K562 (cell line): ENCODE measurements around the gene NFIC. TPM values are rescaled to one million over a fixed set of nuclear protein-coding genes. Genes with fewer than 3 reads are reported as not detected.
A peak's percentile ranks its signal among the peaks of the same experiment; 100 is the strongest.

Source experiments
- ATF1 ChIP-seq, 2 experiments: fragments of 450-650 bp in 1 of 2; IDR thresholded peaks; 2 replicates each; pipeline ENCODE4 v1.6.1; 2016; ENCODE audit warnings: missing compliant biosample characterization in 1 of 2, missing genetic modification characterization in 1 of 2
- C11orf30 ChIP-seq: fragments of 450-650 bp; IDR thresholded peaks from 2 replicates; pipeline ENCODE4 v1.6.1; 2016; ENCODE audit warnings: low read depth, mild to moderate bottlenecking
- CBFA2T3 ChIP-seq: fragments of 450-650 bp; IDR thresholded peaks from 2 replicates; pipeline ENCODE4 v1.6.1; 2017
- CBX1 ChIP-seq: sonication (generic); IDR thresholded peaks from 2 replicates; pipeline ENCODE4 v1.6.1; 2016; ENCODE audit warnings: antibody characterized with exemption, low read depth, mild to moderate bottlenecking
- CC2D1A ChIP-seq: fragments of 450-650 bp; IDR thresholded peaks from 2 replicates; pipeline ENCODE4 v1.6.1; 2017; ENCODE audit warnings: mild to moderate bottlenecking
- DPF2 ChIP-seq: fragments of 450-650 bp; IDR thresholded peaks from 2 replicates; pipeline ENCODE4 v1.6.1; 2016
- ILK ChIP-seq: fragments of 450-650 bp; IDR thresholded peaks from 2 replicates; pipeline ENCODE4 v1.6.1; 2016; ENCODE audit warnings: missing genetic modification characterization, low read depth, mild to moderate bottlenecking, missing compliant biosample characterization, moderate library complexity, borderline replicate concordance
- JUN ChIP-seq, 2 experiments: sonication (generic) in 1 of 2; formaldehyde crosslinking in 1 of 2; IDR thresholded peaks; 2 replicates each; pipeline versions ENCODE4 v1.6.1 to v1.8.0; 2012 to 2022; ENCODE audit warnings: borderline replicate concordance in 2 of 2, mild to moderate bottlenecking in 2 of 2, improper control_type of control experiment in 1 of 2, low read depth in 1 of 2, low read length in 1 of 2, missing genetic modification reagents in 1 of 2
- JUND ChIP-seq, 2 experiments: IDR thresholded peaks; 2 replicates in 1 of 2; 3 replicates in 1 of 2; pipeline ENCODE4 v1.6.1; 2011; ENCODE audit warnings: borderline replicate concordance in 2 of 2, low read depth in 2 of 2, low read length in 2 of 2, improper control_type of control experiment in 1 of 2, missing biosample characterization in 1 of 2, missing genetic modification characterization in 1 of 2, missing genetic modification reagents in 1 of 2
- KDM1A ChIP-seq, 2 experiments: fragments of 450-650 bp; IDR thresholded peaks; 2 replicates each; pipeline ENCODE4 v1.6.1; 2016; ENCODE audit warnings: mild to moderate bottlenecking in 2 of 2
- KLF1 ChIP-seq: fragments of 450-650 bp; IDR thresholded peaks from 2 replicates; pipeline ENCODE4 v1.6.1; 2016; ENCODE audit warnings: missing genetic modification characterization, missing compliant biosample characterization
- RAD21 ChIP-seq, 2 experiments: fragments of 250-450 bp in 1 of 2; fragments of 450-650 bp in 1 of 2; sonication (Bioruptor Pico) in 1 of 2; formaldehyde crosslinking in 1 of 2; IDR thresholded peaks in 1 of 2; conservative IDR thresholded peaks in 1 of 2; 2 replicates each; pipeline versions ENCODE4 v1.4.0 to v1.8.0; 2020 to 2022; ENCODE audit warnings: mild to moderate bottlenecking in 2 of 2, moderate library complexity in 1 of 2
- RBM15 ChIP-seq: fragments of 200-400 bp; formaldehyde crosslinking; IDR thresholded peaks from 2 replicates; pipeline ENCODE4 v1.6.1; 2018; ENCODE audit warnings: mild to moderate bottlenecking, low read length, moderate library complexity; ENCODE audit not compliant: insufficient read depth
- RBM22 ChIP-seq: fragments of 200-400 bp; formaldehyde crosslinking; IDR thresholded peaks from 2 replicates; pipeline ENCODE4 v1.6.1; 2018; ENCODE audit warnings: low read length, low read depth; ENCODE audit not compliant: poor library complexity, severe bottlenecking
- SAFB ChIP-seq: fragments of 200-400 bp; formaldehyde crosslinking; IDR thresholded peaks from 2 replicates; pipeline ENCODE4 v1.6.1; 2017; ENCODE audit warnings: low read depth, low read length, borderline replicate concordance
- SMAD4 ChIP-seq: fragments of 250-450 bp; sonication (Bioruptor Pico); conservative IDR thresholded peaks from 2 replicates; pipeline ENCODE4 v1.8.0; 2021; ENCODE audit warnings: inconsistent platforms, mild to moderate bottlenecking, moderate library complexity
- TAF1 ChIP-seq: IDR thresholded peaks from 2 replicates; pipeline ENCODE4 v1.6.1; 2011; ENCODE audit warnings: mild to moderate bottlenecking, low read length, moderate library complexity; ENCODE audit not compliant: insufficient read depth, control insufficient read depth, severe bottlenecking; ENCODE audit errors: extremely low read depth
- TAL1 ChIP-seq: fragments of 450-650 bp; IDR thresholded peaks from 2 replicates; pipeline ENCODE4 v1.6.1; 2016; ENCODE audit warnings: mild to moderate bottlenecking
- TSHZ1 ChIP-seq: fragments of 250-450 bp; sonication (Bioruptor Pico); IDR thresholded peaks from 2 replicates; pipeline ENCODE4 v1.4.0; 2020; ENCODE audit warnings: mild to moderate bottlenecking, moderate library complexity
- XRCC5 ChIP-seq: fragments of 200-400 bp; formaldehyde crosslinking; IDR thresholded peaks from 2 replicates; pipeline ENCODE4 v1.6.1; 2017; ENCODE audit warnings: low read depth, mild to moderate bottlenecking, low read length
- ZNF124 ChIP-seq: sonication (generic); formaldehyde crosslinking; IDR thresholded peaks from 2 replicates; pipeline ENCODE4 v1.8.1; 2022; ENCODE audit warnings: missing genetic modification reagents
- ZNF384 ChIP-seq: IDR thresholded peaks from 2 replicates; pipeline ENCODE4 v1.6.1; 2012; ENCODE audit warnings: low read depth, low read length, improper control_type of control experiment
- ZNF780A ChIP-seq: fragments of 250-450 bp; sonication (Bioruptor Pico); IDR thresholded peaks from 2 replicates; pipeline ENCODE4 v1.5.0; 2021; ENCODE audit warnings: mild to moderate bottlenecking
- polyA plus RNA-seq, 8 experiments: library from polyadenylated mRNA; depleted of rRNA in 4 of 8; stranded (reverse) in 5 of 8; unstranded in 3 of 8; fragments of >200 nt; fragmentation: Nextera tagmentation in 2 of 8; fragmentation: Illumina TruSeq in 1 of 8; extraction: Ambion mirVana in 2 of 8; extraction: Trizol in 1 of 8; gene quantifications; 2 replicates each; pipeline versions ENCODE4 v1.2.1 to v1.2.3, GENCODE V29; 2011 to 2014; ENCODE audit warnings: inconsistent platforms in 1 of 8, missing spikeins in 1 of 8
- total RNA-seq, 7 experiments: library from RNA; depleted of rRNA in 6 of 7; stranded (reverse); fragments of >200 nt in 6 of 7; fragmentation: Illumina TruSeq in 2 of 7; extraction: Trizol in 2 of 7; gene quantifications; 2 replicates each; pipeline versions ENCODE4 v1.2.1 to v1.2.3, GENCODE V29; 2011 to 2021; ENCODE audit warnings: low replicate concordance in 1 of 7
- TF ChIP-seq, protein P1 (sequence below): sonication (generic); formaldehyde crosslinking; IDR thresholded peaks from 2 replicates; pipeline ENCODE4 v1.8.1; 2023; ENCODE audit warnings: mild to moderate bottlenecking, missing genetic modification reagents

NFIC gene
- total and polyA plus RNA-seq, 9 of the 15 experiments (the other 6 are each of a cell fraction or from before 2014, with no cell fraction given) = 0.71 to 62.1 (median 6.9) TPM

- TF ChIP-seq, protein P1, sequence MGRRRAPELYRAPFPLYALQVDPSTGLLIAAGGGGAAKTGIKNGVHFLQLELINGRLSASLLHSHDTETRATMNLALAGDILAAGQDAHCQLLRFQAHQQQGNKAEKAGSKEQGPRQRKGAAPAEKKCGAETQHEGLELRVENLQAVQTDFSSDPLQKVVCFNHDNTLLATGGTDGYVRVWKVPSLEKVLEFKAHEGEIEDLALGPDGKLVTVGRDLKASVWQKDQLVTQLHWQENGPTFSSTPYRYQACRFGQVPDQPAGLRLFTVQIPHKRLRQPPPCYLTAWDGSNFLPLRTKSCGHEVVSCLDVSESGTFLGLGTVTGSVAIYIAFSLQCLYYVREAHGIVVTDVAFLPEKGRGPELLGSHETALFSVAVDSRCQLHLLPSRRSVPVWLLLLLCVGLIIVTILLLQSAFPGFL (CRISPR knock-in tag) = no peak
- TF ChIP-seq KLF1 (no peak), CBX1 (0 out of 2 replicates have a peak, but pooled peaks have one; percentile 37), ATF1 (CRISPR knock-in tag; IDR thresholded peaks at IDR 0.05) (no peak), ATF1 (tag; IDR thresholded peaks at IDR 0.05) (0 out of 2 replicates have a peak, but pooled peaks have one; percentile 21), KDM1A (IDR thresholded peaks at IDR 0.05) (peak in 1 of 2 experiments; percentile 66; a peak in 3 of 4 replicates), JUND (IDR thresholded peaks at IDR 0.05; ENCODE audit: borderline replicate concordance, low read depth, low read length) (peak; percentile 48; the same call in 1 of the 2 replicates), JUND (tag; IDR thresholded peaks at IDR 0.05; ENCODE audit: borderline replicate concordance, low read depth, low read length) (peak; percentile 30; the same call in 1 of the 3 replicates), RBM22 (peak; percentile 90), CC2D1A (no peak), ILK (tag) (no peak), ZNF124 (no peak), SMAD4 (peak; percentile 69), RBM15 (no peak), TAF1 (peak; percentile 11), C11orf30 (peak; percentile 41; the same call in 1 of the 2 replicates), ZNF384 (no peak), RAD21 (CRISPR knock-in tag; conservative IDR thresholded peaks at IDR 0.05 in 1 of 2, IDR thresholded peaks at IDR 0.05 in 1 of 2) (no peak), SAFB (no peak), TSHZ1 (CRISPR knock-in tag) (no peak), TAL1 (peak; percentile 36; the same call in 1 of the 2 replicates), DPF2 (peak; percentile 65), XRCC5 (no peak), ZNF780A (CRISPR knock-in tag) (no peak), CBFA2T3 (peak; percentile 82), JUN (IDR thresholded peaks at IDR 0.05; ENCODE audit: borderline replicate concordance, low read depth, low read length) (no peak), JUN (CRISPR knock-in tag; IDR thresholded peaks at IDR 0.05; ENCODE audit: borderline replicate concordance) (no peak)
These were observed 56.9 kb downstream of the NFIC start (continued) for GRCh38 chr19:3423183-3423829.
